Measurements from ENCODE around the gene HDGFL2. TPM values are rescaled to one million over a fixed set of nuclear protein-coding genes. Genes with fewer than 3 reads are reported as not detected.
A peak's percentile ranks its signal among the peaks of the same experiment; 100 is the strongest.

Gene HDGFL2
- total and polyA plus RNA-seq, 10 of the 15 experiments (the other 5 are each of a cell fraction or from before 2014, with no cell fraction given) = 0.16 to 56.9 (median 25.3) TPM

DNA sequence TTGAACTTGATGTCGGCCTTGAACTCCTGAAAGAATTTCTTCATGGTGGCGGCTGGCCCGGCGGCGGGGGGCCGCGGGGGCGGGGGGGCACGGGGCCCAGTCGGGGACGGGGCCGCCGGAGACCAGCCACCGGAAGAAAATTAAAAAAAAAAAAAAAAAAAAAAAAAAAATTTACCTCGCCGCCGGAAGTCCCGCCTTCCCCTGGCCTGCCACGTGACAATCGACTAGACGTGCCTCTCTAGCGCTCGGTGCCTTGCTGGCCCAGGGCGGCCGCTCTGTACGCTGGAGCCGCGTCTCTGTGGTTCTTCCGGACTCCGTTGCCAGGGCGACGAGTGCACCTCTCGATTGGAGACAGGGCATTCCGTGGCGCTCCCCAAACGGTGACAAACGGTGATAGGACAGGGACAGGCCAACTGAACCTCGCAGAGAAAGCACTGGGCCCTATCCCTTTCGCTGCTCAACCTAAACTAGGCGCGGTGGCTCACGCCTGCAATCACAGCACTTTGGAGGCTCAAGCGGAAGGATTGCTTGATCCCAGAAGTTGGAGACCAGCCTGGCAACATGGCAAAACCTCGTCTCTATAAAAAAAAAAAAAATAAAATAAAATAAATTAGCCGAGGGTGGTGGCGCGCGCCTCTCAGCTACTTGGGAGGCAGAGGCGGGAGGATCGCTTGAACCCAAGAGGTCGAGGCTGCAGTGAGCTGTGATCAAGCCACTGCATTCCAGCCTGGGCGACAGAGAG is 14.3 kb upstream of the HDGFL2 start, which contains the start of gene UBXN6 (continued):
- TF ChIP-seq, protein P1, sequence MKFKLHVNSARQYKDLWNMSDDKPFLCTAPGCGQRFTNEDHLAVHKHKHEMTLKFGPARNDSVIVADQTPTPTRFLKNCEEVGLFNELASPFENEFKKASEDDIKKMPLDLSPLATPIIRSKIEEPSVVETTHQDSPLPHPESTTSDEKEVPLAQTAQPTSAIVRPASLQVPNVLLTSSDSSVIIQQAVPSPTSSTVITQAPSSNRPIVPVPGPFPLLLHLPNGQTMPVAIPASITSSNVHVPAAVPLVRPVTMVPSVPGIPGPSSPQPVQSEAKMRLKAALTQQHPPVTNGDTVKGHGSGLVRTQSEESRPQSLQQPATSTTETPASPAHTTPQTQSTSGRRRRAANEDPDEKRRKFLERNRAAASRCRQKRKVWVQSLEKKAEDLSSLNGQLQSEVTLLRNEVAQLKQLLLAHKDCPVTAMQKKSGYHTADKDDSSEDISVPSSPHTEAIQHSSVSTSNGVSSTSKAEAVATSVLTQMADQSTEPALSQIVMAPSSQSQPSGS (IDR thresholded peaks at IDR 0.05; ENCODE audit: low read length) = no peak
- TF ChIP-seq NFIC (IDR thresholded peaks at IDR 0.05; ENCODE audit: low read depth, low read length) (no peak), KDM1A (IDR thresholded peaks at IDR 0.05; ENCODE audit: borderline replicate concordance) (no peak), BRCA1 (IDR thresholded peaks at IDR 0.05; ENCODE audit: low read depth, low read length) (no peak), YBX1 (IDR thresholded peaks at IDR 0.05) (no peak), TAF1 (IDR thresholded peaks at IDR 0.05; ENCODE audit: borderline replicate concordance, low read depth, low read length) (peak; percentile 43; the same call in 1 of the 2 replicates), TCF12 (IDR thresholded peaks at IDR 0.05; ENCODE audit: low read depth, low read length) (no peak), SPI1 (IDR thresholded peaks at IDR 0.05; ENCODE audit: borderline replicate concordance, insufficient read depth, low read depth, low read length) (no peak), SIN3A (IDR thresholded peaks at IDR 0.05; ENCODE audit: low read depth, low read length) (peak; percentile 91), BACH1 (IDR thresholded peaks at IDR 0.05; ENCODE audit: borderline replicate concordance) (no peak; the same call in 1 of the 2 replicates), STAT1 (conservative IDR thresholded peaks at IDR 0.05) (no peak), NR2C2 (IDR thresholded peaks at IDR 0.05; ENCODE audit: borderline replicate concordance, control insufficient read depth, insufficient read length, low read depth) (no peak), HDGF (IDR thresholded peaks at IDR 0.05) (peak; percentile 84)
- TF ChIP-seq, protein P2, sequence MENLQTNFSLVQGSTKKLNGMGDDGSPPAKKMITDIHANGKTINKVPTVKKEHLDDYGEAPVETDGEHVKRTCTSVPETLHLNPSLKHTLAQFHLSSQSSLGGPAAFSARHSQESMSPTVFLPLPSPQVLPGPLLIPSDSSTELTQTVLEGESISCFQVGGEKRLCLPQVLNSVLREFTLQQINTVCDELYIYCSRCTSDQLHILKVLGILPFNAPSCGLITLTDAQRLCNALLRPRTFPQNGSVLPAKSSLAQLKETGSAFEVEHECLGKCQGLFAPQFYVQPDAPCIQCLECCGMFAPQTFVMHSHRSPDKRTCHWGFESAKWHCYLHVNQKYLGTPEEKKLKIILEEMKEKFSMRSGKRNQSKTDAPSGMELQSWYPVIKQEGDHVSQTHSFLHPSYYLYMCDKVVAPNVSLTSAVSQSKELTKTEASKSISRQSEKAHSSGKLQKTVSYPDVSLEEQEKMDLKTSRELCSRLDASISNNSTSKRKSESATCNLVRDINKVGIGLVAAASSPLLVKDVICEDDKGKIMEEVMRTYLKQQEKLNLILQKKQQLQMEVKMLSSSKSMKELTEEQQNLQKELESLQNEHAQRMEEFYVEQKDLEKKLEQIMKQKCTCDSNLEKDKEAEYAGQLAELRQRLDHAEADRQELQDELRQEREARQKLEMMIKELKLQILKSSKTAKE (IDR thresholded peaks at IDR 0.05; ENCODE audit: low read depth, poor library complexity, severe bottlenecking) = no peak
- TF ChIP-seq, protein P3, sequence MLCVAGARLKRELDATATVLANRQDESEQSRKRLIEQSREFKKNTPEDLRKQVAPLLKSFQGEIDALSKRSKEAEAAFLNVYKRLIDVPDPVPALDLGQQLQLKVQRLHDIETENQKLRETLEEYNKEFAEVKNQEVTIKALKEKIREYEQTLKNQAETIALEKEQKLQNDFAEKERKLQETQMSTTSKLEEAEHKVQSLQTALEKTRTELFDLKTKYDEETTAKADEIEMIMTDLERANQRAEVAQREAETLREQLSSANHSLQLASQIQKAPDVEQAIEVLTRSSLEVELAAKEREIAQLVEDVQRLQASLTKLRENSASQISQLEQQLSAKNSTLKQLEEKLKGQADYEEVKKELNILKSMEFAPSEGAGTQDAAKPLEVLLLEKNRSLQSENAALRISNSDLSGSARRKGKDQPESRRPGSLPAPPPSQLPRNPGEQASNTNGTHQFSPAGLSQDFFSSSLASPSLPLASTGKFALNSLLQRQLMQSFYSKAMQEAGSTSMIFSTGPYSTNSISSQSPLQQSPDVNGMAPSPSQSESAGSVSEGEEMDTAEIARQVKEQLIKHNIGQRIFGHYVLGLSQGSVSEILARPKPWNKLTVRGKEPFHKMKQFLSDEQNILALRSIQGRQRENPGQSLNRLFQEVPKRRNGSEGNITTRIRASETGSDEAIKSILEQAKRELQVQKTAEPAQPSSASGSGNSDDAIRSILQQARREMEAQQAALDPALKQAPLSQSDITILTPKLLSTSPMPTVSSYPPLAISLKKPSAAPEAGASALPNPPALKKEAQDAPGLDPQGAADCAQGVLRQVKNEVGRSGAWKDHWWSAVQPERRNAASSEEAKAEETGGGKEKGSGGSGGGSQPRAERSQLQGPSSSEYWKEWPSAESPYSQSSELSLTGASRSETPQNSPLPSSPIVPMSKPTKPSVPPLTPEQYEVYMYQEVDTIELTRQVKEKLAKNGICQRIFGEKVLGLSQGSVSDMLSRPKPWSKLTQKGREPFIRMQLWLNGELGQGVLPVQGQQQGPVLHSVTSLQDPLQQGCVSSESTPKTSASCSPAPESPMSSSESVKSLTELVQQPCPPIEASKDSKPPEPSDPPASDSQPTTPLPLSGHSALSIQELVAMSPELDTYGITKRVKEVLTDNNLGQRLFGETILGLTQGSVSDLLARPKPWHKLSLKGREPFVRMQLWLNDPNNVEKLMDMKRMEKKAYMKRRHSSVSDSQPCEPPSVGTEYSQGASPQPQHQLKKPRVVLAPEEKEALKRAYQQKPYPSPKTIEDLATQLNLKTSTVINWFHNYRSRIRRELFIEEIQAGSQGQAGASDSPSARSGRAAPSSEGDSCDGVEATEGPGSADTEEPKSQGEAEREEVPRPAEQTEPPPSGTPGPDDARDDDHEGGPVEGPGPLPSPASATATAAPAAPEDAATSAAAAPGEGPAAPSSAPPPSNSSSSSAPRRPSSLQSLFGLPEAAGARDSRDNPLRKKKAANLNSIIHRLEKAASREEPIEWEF (IDR thresholded peaks at IDR 0.05; ENCODE audit: insufficient replicate concordance, low read depth, low read length) = no peak
- TF ChIP-seq, protein P4, sequence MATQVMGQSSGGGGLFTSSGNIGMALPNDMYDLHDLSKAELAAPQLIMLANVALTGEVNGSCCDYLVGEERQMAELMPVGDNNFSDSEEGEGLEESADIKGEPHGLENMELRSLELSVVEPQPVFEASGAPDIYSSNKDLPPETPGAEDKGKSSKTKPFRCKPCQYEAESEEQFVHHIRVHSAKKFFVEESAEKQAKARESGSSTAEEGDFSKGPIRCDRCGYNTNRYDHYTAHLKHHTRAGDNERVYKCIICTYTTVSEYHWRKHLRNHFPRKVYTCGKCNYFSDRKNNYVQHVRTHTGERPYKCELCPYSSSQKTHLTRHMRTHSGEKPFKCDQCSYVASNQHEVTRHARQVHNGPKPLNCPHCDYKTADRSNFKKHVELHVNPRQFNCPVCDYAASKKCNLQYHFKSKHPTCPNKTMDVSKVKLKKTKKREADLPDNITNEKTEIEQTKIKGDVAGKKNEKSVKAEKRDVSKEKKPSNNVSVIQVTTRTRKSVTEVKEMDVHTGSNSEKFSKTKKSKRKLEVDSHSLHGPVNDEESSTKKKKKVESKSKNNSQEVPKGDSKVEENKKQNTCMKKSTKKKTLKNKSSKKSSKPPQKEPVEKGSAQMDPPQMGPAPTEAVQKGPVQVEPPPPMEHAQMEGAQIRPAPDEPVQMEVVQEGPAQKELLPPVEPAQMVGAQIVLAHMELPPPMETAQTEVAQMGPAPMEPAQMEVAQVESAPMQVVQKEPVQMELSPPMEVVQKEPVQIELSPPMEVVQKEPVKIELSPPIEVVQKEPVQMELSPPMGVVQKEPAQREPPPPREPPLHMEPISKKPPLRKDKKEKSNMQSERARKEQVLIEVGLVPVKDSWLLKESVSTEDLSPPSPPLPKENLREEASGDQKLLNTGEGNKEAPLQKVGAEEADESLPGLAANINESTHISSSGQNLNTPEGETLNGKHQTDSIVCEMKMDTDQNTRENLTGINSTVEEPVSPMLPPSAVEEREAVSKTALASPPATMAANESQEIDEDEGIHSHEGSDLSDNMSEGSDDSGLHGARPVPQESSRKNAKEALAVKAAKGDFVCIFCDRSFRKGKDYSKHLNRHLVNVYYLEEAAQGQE (IDR thresholded peaks at IDR 0.05; ENCODE audit: low read depth, low read length) = no peak

Data from GM12878 (cell line).